ENCODE measurements around the gene TMEM86A.

TMEM86A gene

GRCh38 chr11:18700872-18701271 is 2.3 kb downstream of the TMEM86A start:
- DNase-seq = no peak

GRCh38 chr11:18701614-18702216 is 3.1 kb downstream of the TMEM86A start:
- no peak for DNase-seq

- no peak for DNase-seq
Observed at GRCh38 chr11:18703001-18703763, 4.6 kb downstream of the TMEM86A start.

- DNase-seq = no peak
Observed at GRCh38 chr11:18704045-18704645, 5.6 kb downstream of the TMEM86A start.

- no peak for DNase-seq
Observed at GRCh38 chr11:18704698-18705097, 6.1 kb downstream of the TMEM86A start.

- peak; percentile 16 for DNase-seq
Observed at GRCh38 chr11:18705651-18706281, 7.2 kb downstream of the TMEM86A start.

GRCh38 chr11:18706330-18707243 is 8.0 kb downstream of the TMEM86A start:
- no peak for DNase-seq

- DNase-seq = no peak
Observed at GRCh38 chr11:18707811-18708340, 9.3 kb downstream of the TMEM86A start.

GRCh38 chr11:18709414-18709813 is 10.8 kb downstream of the TMEM86A start:
- DNase-seq = no peak

- no peak for DNase-seq
Observed at GRCh38 chr11:18710545-18710944, 12.0 kb downstream of the TMEM86A start.

GRCh38 chr11:18713646-18714442 is 15.3 kb downstream of the TMEM86A start:
- no peak for DNase-seq

- no peak for DNase-seq
Observed at GRCh38 chr11:18714443-18714780, 15.8 kb downstream of the TMEM86A start.

GRCh38 chr11:18715476-18715875 is 16.9 kb downstream of the TMEM86A start:
- DNase-seq = no peak

- DNase-seq = no peak
Observed at GRCh38 chr11:18720091-18720807, 21.7 kb downstream of the TMEM86A start.

- DNase-seq = peak; percentile 41
Observed at GRCh38 chr11:18720808-18721560, 22.4 kb downstream of the TMEM86A start.

- peak; percentile 67 for DNase-seq
Observed at GRCh38 chr11:18721561-18722292, 23.1 kb downstream of the TMEM86A start.

- DNase-seq = no peak
Observed at GRCh38 chr11:18722293-18722637, 23.7 kb downstream of the TMEM86A start.

- DNase-seq = no peak
Observed at GRCh38 chr11:18723991-18724390, 25.4 kb downstream of the TMEM86A start.

- DNase-seq = no peak
Observed at GRCh38 chr11:18726040-18726439, 27.5 kb downstream of the TMEM86A start, which contains the start of gene IGSF22. Gene IGSF22, minus strand, starts transcription at chr11:18726188. Its CDS starts 1,952 bp downstream, at chr11:18724236.

Data from suppressor macrophage treated with lipopolysaccharide for 4 hours (primary cell).